ENCODE measurements around the gene ITPKC.

The ITPKC gene

DNA sequence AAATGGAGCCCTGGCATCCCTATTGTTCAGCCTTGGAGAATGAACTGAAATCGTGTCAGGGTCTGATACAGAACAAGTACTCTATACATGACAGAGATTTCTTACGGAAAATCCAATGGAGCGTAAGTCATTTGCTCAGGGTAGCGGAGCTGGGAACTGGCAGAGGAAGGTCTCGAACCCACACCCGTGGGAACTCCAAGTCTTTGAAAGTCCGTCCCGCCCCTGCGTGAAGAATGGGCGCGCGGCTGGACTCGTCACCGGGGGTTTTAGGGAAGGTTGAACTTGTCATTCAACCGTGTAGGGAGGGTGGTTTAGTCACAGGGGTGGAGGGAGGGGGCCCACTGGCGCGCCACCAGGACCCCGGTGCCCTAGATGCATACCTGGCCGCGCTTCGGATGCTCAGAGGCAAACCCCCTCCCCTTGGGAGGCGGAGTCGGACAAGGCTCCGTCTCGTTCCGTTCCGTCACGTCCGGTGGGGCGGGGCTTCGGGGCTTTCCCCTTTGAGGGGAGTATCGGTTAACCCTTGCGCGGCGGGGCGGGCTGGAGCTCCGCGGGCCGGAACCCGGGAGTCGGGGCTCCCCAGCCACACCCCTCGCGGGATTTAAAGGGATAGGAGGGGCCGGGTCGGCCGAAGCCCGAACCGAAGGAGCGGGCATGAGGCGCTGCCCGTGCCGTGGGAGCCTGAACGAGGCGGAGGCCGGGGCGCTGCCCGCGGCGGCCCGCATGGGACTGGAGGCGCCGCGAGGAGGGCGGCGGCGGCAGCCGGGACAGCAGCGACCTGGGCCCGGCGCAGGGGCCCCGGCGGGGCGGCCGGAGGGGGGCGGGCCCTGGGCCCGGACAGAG is at the start of gene ITPKC, which contains the start of gene COQ8B:
Gene ITPKC (plus strand): TSS at position 631 of the 843 bp plus-strand sequence. CDS start 24 bp downstream, at position 655.
Gene COQ8B (minus strand): TSS at position 405 of the 843 bp plus-strand sequence. CDS start 2,254 bp downstream, outside the sequence.
- peak; percentile 100 for DNase-seq
- Mint-ChIP-seq H3K4me3 (peak within 1 kb of the TSS; percentile 94), H3K9me3 (no peaks in the 10 kb centered on the region), H3K27me3 (ENCODE audit: low read depth, poor library complexity) (no peaks in the 10 kb centered on the region), H3K4me1 (peaks cover 66% of the 10 kb centered on the region), H3K27ac (peak within 1 kb of the TSS; percentile 91), H3K36me3 (ENCODE audit: low read depth) (peaks cover 19% of the 10 kb centered on the region)
- TF ChIP-seq, protein P1, sequence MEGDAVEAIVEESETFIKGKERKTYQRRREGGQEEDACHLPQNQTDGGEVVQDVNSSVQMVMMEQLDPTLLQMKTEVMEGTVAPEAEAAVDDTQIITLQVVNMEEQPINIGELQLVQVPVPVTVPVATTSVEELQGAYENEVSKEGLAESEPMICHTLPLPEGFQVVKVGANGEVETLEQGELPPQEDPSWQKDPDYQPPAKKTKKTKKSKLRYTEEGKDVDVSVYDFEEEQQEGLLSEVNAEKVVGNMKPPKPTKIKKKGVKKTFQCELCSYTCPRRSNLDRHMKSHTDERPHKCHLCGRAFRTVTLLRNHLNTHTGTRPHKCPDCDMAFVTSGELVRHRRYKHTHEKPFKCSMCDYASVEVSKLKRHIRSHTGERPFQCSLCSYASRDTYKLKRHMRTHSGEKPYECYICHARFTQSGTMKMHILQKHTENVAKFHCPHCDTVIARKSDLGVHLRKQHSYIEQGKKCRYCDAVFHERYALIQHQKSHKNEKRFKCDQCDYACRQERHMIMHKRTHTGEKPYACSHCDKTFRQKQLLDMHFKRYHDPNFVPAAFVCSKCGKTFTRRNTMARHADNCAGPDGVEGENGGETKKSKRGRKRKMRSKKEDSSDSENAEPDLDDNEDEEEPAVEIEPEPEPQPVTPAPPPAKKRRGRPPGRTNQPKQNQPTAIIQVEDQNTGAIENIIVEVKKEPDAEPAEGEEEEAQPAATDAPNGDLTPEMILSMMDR (IDR thresholded peaks at IDR 0.05) = no peak

DNA sequence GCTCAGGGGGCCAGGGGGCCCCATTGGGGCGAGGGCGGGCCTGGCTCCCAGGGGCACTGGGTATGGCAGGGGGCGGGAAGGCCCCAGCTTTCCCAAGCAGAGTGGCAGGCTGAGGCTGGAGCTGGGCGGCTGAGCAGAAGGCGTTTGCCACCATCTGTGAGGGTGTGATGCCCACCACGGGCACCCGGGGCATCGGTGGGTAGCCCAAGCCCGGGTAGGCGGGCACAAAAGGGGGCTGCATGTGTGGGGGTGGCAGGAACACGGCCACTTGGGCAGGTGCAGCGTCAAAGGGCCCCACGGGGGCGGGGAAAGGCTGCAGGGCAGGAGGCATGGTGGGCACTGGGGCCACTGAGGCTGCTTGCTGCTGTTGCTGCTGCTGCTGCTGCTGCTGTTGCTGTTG is 49.3 kb upstream of the ITPKC start:
- H3K9me3 Mint-ChIP-seq = peaks cover 3% of the 10 kb centered on the region
- TF ChIP-seq, protein P1 (IDR thresholded peaks at IDR 0.05) = no peak
- no peak for DNase-seq
- no peak overlapping the region for H3K4me3 Mint-ChIP-seq
- peaks cover 29% of the 10 kb centered on the region for H3K36me3 Mint-ChIP-seq (ENCODE audit: low read depth)
- H3K27me3 Mint-ChIP-seq (ENCODE audit: low read depth, poor library complexity) = peaks cover 3% of the 10 kb centered on the region
- no peak overlapping the region for H3K27ac Mint-ChIP-seq
- peaks cover 10% of the 10 kb centered on the region for H3K4me1 Mint-ChIP-seq

DNA sequence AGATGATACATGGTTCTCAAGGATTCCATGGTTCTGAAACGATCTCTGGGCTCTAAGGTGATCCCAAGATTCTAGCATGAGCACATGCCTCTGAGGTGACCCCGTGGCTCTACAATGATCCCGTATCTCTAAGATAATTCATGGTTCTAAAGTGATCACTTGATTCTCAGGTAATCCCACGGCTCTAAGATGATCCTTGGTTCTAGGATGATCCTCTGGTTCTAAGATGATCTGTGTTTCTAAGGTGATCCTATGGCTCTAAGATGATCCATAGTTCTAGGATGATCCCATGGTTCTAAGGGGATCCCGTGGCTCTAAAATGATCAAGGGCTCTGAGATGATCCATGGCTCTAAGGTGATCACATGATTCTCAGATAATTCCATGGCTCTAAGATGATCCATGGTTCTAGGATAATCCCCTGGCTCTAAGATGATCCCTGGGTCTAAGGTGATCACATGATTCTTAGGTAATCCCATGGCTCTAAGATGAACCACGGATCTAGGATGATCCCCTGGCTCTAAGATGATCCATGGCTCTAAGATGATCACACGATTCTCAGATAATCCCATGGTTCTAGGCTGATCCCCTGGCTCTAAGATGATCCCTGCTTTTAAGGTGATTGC is 47.8 kb upstream of the ITPKC start:
- peaks cover 2% of the 10 kb centered on the region for H3K27me3 Mint-ChIP-seq (ENCODE audit: low read depth, poor library complexity)
- peaks cover 3% of the 10 kb centered on the region for H3K9me3 Mint-ChIP-seq
- TF ChIP-seq, protein P1 (IDR thresholded peaks at IDR 0.05) = no peak
- no peak overlapping the region for H3K4me3 Mint-ChIP-seq
- DNase-seq = no peak
- H3K36me3 Mint-ChIP-seq (ENCODE audit: low read depth) = peaks cover 29% of the 10 kb centered on the region
- H3K27ac Mint-ChIP-seq = no peak overlapping the region
- peaks cover under 1% of the 10 kb centered on the region for H3K4me1 Mint-ChIP-seq

DNA sequence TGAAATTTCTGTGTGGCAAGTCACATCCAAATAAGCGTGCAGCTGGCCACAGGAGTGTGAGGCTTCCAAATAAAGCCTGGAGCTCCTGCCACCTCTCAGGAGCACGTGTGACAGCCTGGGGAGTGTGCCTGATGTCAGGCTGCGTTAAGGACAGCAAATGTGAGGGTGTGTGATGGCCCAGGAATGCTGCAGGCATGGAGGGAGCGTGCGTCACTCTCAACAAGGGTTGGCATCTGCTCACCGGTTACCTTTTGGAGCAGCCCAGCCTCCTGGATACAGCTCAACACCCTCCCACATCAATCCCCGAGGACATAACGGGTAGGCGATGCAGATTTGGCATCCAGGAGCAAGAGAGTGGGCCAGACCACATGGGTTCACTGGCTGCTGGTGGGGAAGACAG is 45.5 kb upstream of the ITPKC start:
- Mint-ChIP-seq H3K27ac (no peak overlapping the region), H3K36me3 (ENCODE audit: low read depth) (peaks cover 34% of the 10 kb centered on the region)

DNA sequence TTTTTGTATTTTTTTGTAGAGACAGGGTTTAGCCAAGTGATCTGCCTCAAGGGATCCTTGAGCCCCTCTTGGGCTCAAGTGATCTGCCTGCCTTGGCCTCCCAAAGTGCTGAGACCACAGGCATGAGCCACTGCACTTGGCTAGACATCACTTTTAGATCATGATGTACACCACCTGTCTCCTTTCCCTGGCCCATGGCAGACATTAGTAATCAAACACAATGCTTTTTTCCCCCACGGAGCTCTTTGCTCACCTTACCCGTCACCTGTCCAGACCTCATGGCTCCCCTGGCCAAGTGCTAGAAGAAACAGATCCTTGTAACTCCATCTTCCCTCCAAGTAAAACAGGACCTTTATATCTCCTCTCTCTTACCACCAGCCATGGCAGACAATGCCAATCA is 44.9 kb upstream of the ITPKC start:
- peaks cover 37% of the 10 kb centered on the region for H3K36me3 Mint-ChIP-seq (ENCODE audit: low read depth)
- no peak overlapping the region for H3K27ac Mint-ChIP-seq
- H3K27me3 Mint-ChIP-seq (ENCODE audit: low read depth, poor library complexity) = no peaks in the 10 kb centered on the region
- H3K9me3 Mint-ChIP-seq = peaks cover 3% of the 10 kb centered on the region
- TF ChIP-seq, protein P1 (IDR thresholded peaks at IDR 0.05) = no peak
- no peak for DNase-seq
- no peak overlapping the region for H3K4me3 Mint-ChIP-seq
- no peaks in the 10 kb centered on the region for H3K4me1 Mint-ChIP-seq

More for the DNA sequence above, 45.5 kb upstream of the ITPKC start:
- Mint-ChIP-seq H3K9me3 (peaks cover 3% of the 10 kb centered on the region), H3K27me3 (ENCODE audit: low read depth, poor library complexity) (no peaks in the 10 kb centered on the region), H3K4me3 (no peak overlapping the region), H3K4me1 (no peaks in the 10 kb centered on the region)
- TF ChIP-seq, protein P1 (IDR thresholded peaks at IDR 0.05) = no peak
- no peak for DNase-seq

Data from nephron progenitor cell (in vitro differentiated cells).